Mesenteric fat pad (tissue), 1 donor: ENCODE results near the gene TMOD4. TPM values are rescaled to one million over a fixed set of nuclear protein-coding genes. Genes with fewer than 3 reads are reported as not detected.
"Not testable (repeated sequence)": the region's sequence is repeated elsewhere in the genome, so short reads cannot be mapped to it uniquely, and the experiment has no call there.

Experiments
- DNase-seq: peaks from one replicate; pipeline ENCODE4 v3.0.0-alpha.2; 2020; ENCODE audit warnings: low spot score
- long read RNA-seq: library from polyadenylated mRNA; unstranded; transcript quantifications from one replicate; pipeline ENCODE4 v2.0.0, GENCODE V29; 2020
- total RNA-seq: library from RNA; stranded (reverse); fragmentation: NEBNext Ultra II Directional; extraction: Animal tissue kit (Norgen Biotek cat#: 25700); gene quantifications from one replicate; pipeline ENCODE4 v1.2.1, GENCODE V29; 2021
- donor health status: DM: yes; HTN: yes; CAD: no.

TMOD4 gene
- not detected for total RNA-seq
- long read RNA-seq: 0 reads

DNA sequence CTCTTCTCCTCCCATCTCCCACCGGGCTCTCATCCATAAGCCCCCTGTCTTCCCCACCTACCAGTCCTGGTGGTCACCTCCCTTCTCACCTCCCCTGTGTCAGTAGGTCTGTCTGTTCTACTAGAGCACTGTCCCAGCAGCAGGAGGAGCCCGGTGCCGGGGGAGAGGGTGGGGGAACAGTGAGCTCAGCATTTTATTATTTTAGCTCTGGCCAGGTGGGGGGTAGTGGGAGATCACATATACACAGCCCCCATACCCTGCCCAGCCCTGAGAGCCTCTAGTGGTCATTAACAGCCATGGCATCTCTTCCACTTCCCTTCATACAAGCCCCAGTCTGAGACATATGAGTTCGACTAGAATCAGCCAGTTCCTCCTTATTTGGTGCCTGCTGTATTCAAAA, at the start of gene TMOD4:
TMOD4 (minus strand) TSS at position 119 of the 400 bp plus-strand sequence. CDS start 1,106 bp downstream, outside the sequence.
- peak; percentile 35 for DNase-seq

DNA sequence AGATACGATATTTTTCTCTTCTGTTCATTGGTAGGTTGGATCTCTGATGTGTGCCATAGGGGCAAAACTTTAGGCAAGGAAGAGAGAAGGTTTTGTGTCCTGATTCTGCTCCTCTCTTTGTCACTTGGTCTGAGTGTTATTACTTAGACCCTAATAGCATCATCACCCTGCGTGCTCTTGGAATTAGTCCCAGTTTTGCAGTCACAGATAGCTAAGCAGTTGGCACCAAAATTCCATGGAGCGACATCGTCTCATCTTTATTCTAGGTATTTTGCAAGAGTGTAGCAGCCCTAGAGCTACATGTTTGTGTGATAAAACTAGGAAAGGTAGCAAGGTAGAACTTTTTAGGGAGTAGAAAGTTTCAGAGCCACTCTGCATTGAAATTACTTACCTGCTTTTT, 46.3 kb upstream of the TMOD4 start:
- DNase-seq: no peak

DNA sequence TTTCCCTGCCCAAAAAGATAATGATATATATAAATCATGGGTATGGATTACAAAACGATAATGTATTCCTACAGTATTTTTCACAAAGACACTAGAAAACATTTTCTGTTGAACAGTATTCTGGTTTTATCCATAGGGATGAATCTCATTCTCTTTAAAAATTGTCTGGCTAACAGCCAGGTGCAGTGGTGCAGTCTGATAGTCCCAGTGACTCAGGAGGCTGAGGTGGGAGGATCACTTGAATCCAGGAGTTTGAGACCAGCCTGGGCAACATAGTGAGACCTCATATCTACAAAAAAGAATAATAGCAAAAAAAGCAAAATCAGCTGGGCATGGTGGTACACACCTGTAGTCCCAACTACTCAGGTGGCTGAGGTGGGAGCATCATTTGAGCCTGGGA, 45.8 kb upstream of the TMOD4 start:
- no peak for DNase-seq

DNA sequence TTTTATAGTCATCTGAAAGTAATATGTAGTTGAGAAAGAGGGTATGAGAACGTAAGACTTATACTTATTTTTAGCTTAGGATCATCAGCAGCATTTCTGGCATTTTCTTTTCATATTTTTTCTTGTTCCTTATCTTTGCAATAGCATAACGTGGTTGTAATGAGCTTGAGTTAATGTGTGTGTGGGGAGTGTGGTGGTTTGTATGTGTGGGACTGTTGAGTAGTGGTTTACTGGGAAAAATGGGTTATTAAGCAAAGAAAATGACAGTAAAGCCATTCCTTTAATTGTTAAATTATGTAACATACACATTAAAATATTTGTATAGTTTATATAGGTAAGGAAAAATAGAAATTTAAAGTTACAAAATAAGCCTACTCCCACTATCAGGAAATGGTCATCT, 37.8 kb upstream of the TMOD4 start:
- DNase-seq: no peak

DNA sequence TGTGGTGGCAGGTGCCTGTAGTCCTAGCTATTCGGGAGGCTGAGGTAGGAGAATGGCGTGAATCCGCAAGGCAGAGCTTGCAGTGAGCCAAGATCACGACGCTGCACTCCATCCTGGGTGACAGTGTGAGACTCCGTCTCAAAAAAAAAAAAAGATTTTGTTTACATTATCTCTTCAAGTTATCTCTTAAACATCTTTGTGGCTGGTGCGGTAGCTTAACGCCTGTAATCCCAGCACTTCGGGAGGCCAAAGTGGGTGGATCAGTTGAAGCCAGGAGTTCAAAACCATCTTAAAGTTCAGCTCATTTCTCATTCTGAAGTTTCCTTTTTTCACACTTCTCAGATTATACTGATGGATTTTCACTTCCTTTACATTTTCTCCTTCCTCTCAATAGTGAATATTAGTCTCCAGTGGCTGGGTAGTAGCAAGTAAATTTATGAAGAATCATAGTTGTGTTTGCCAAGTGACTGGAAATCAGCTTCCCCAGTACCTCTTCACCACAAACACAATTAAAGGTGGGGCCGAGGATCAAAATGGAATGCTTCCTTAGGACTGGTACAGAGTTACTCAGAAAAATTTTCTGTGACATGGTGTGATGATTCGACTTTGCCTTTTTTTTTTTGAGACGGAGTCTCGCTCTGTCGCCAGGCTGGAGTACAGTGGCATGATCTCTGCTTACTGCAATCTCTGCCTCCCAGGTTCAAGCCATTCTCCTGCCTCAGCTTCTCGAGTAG, 36.4 kb upstream of the TMOD4 start:
- no peak for DNase-seq

DNA sequence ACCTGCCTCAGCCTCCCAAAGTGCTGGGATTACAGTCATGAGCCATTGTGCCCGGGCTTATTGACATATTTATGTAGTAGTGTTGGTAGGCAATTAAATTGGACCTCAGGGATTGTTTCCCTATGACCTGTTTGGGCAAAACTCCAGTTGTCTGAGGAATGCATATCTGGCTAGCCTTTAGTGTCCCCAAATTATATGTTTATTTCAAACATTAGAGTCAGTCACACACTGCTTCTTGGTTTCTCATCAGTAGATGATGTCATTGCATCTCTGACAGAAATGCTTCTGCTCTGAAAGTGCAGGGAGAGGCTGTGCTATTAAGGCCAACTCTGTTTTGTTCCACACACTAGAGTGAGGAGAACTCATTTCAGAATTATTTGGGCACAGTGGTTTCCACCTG, 35.0 kb upstream of the TMOD4 start:
- no peak for DNase-seq

DNA sequence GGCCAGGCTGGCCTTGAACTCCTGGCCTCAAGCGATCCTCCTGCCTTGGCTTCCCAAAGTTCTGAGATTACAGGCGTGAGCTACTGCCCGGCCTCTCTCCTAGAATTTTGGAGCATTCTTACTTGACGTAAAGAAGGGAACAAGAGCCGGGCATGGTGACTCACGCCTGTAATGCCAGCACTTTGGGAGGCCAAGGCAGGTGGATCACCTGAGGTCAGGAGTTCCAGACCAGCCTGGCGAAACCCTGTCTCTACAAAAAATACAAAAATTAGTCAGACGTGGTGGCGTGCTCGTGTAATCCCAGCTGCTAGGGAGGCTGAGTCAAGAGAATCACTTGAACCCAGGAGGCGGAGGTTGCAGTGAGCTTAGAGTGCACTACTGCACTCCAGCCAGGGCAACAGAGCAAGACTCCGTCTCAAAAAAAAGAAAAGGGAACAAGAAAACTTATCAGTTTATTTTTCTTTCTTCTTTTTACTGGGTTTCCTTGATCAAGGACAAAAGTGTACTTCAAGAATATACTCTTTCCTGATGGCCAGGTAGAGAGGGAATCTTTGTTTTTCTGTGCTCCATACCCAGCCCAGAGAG, 29.7 kb upstream of the TMOD4 start:
- not testable (repeated sequence) for DNase-seq

DNA sequence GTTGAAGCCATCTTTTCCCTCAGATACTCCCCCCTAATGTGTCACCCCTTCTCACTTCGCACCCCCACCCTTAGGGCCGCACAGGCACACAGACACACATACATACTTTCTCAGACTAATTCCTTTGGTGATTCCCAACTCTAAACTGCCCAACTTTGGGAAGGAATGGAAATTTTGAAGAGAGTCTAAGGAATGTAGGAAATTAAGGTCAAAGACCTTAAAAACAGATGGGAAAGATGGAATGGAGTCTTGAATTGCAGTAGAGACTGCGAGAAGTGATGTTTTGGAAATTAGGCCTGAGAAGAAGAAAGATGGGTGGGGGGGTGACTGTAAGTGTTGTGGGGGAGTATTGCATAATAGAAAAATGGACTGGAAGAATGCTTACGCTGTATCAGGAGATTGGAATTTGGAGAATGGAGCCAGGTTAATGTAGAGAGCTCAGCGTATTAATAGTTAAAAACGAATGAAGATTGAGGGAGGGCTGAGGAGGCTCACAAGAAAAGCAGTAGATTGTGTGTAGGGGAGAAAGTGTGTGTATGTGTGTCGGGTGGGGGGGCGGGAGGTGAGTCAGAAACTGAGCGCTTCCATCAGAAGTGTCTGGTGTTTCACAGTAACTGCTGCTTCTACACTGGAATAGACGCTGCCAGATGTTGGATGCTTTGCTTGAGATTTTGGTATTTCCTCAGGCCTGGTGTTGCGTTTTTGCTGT, 24.2 kb upstream of the TMOD4 start:
- DNase-seq: peak; percentile 28

DNA sequence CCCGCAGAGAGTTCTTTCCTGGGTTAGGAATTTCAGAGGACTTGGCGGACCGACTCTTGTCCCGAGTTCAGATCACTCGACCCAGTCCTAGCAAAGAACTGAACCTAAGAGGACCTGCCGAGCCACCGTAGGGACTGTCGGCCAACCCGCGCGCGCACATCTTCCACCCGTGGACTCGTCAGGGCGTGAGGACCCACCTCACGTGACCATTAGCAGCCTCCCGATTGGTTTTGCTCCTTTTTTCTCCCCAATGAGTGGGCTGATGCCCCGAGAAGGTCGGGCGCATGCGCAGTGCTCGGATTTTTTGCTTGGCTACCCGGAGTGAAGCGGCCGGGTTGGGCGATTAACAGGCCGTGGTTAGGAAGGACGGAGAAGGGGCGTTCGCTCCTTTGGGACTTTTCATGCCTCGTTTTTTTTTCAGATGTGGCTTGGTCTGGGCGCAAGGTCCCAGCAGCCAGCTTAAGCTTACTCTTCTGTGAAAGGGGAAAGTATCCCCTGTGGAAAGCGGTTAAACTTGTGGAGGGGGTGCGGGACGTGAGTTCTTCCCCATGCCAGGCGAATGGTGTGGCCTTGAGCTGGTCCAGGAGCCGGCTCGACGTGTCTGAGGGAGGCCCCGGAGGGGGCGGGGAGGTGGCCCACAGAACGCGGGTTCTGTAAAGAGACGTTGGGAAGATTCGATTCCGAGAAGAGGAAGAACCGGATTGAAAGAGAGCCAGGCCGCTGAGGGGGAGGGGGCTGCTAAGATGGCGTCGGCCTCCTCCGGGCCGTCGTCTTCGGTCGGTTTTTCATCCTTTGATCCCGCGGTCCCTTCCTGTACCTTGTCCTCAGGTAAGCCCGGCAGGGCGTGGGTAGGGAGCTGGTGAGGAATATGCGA, 22.7 kb upstream of the TMOD4 start, which contains the start of gene PIP5K1A:
PIP5K1A (plus strand) TSS at position 299 of the 874 bp plus-strand sequence; CDS start at position 744, 445 bp downstream.
- peak; percentile 100 for DNase-seq

DNA sequence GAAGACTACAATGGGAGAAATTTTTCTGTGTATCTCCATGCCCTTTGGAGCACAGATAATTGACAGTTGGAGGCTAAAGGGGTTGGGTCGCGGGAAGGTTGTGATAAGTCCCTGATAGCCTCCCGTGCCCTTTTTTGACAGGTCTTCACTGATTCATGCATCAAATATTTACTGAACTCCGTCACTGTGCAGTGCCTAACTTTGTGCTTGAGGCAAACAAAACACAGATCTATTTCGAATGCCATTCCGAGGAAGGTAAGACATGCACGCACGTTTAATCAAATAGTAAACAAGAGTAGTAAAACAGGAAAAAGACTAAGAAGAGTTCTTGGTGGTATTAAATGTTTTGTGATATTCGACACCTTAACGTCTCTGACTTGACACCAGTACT, 22.1 kb upstream of the TMOD4 start:
- DNase-seq: no peak

DNA sequence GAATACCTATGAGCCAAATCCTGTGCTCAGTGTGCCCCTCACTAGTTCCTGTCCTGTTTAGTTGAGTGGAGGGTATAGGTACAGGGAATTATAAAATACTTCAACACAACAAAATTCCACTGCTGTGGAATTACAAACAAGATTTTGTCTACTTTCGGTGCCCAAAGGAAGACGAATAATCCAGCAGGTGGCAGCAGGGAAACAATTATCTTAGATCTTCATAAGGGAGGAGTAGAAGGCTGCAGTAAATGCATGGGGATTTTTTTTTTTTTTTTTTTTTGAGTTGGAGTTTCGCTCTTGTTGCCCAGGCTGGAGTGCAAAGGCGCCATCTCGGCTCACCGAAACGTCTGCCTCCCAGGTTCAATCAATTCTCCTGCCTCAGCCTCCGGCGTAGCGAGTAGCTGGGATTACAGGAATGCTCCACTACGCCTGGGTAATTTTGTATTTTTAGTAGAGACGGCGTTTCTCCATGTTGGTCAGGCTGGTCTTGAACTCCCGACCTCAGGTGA, 20.6 kb upstream of the TMOD4 start:
- DNase-seq: peak; percentile 14

DNA sequence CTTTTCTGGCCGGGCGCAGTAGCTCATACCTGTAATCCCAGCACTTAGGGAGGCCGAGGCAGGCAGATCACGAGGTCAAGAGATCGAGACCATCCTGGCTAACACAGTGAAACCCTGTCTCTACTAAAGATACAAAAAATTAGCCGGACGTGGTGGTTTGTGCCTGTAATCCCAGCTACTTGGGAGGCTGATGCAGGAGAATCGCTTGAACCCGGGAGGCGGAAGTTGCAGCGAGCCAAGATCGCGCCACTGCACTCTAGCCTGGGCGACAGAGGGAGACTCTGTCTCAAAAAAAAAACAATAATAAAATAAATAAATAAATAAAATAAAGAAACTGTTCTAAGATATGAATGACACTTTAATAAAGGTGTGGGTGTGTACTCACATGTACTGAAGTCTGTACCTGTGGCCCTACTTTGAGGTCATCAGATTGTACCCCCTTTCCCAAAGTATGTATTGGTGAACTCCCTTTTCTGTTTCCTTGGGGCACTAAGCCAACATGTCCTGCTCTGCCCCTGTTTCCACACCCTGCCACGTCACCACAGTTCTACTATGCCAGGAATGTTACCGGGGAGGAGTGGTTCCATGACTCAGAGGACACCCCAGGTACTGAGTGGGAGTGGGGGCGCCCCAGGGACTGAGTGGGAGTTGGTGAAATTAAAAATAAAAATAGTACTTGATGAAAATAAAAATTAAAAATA, 19.3 kb upstream of the TMOD4 start:
- peak; percentile 84 for DNase-seq

DNA sequence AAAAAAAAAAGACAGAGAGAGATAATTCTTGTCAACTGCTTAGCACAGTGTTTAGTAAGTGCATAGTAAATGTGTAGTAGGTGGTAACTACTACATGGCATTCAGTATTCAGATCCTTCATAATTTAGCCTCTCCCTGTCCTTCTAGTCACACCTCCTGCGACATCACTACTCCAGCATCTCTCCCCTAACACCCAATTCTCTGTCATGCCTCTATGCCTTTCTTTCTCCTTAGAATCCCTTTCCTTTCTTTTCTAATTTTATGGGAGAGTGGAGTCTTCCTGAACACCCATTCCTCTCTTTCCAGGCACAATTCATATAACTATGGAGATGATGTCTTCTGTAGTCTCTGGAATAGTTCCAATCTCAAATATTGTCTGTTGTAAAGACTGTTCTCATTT, 18.1 kb upstream of the TMOD4 start:
- DNase-seq: no peak

DNA sequence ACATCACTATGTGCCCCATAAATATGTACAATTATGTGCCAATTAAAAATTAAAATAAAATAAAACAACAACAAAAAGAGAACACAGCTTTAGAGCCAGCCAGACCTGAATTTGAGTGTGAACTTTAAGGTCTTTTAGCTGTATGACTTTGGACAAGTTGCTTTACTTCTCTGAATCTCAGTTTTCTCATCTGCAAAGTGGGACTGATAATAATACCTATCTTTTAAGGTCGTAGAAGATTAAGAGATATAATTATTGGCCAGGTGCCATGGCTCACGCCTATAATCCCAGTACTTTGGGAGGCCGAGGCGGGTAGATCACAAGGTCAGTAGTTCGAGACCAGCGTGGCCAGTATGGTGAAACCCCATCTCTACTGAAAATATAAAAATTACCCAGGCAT, 17.5 kb upstream of the TMOD4 start:
- DNase-seq: no peak

DNA sequence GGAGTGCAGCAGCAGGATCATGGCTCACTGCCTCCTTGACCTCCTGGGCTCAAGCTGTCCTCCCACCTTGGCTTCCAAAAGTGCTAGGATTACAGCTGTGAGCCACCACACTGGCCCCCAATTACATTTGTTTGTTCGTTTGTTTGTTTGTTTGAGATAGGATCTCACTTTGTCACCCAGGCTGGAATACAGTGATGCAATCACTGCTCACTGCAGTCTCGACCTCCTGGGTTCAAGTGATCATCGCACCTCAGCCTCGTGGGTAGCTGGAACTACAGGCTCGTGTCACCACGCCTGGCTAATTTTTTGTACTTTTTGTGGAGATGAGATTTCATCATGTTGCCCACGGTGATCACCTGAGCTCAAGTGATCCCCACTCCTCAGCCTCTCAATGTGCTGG, 16.3 kb upstream of the TMOD4 start:
- DNase-seq: peak; percentile 41

DNA sequence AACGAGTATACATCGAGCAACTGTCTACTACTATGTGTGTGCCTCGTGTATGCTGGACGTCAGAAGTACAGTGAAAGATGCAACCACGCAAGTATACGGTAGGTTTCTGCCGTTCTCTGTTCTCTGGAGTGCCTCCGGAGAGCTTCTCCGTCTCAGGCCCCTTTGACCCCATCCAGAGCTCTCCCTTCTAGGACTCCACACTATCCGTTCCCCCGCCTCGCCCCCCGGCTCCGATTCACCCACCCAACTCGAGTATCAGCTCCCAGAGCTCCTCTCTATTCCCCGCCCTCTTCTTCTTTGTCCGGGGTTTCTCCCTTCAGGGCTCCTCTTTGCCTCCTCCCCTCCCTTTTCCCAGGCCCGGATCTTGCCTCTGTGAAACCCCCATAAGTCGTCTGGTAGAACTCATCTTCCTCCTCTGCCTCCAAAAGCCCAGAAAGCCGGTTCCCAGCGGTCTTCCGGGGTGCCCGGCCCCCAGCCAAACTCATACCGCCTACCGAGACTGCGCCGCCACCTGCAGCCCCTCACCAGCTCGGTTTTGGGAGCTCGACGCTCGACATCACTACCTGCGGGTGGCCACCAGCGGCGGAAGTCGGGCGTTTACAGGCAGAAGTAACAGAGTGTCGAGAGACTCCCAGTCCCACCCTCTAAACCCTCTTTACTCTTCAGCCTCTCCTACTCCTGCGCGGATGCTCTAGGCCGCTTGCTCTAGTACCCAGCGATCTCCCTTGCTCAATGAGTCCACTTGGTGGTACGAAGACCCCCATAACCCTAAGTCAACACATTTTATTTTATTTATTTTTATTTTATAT, 14.1 kb upstream of the TMOD4 start, which contains the start of gene VPS72:
VPS72 (minus strand) TSS at position 561 of the 809 bp plus-strand sequence; CDS start at position 485, 76 bp downstream.
- DNase-seq: peak; percentile 93

DNA sequence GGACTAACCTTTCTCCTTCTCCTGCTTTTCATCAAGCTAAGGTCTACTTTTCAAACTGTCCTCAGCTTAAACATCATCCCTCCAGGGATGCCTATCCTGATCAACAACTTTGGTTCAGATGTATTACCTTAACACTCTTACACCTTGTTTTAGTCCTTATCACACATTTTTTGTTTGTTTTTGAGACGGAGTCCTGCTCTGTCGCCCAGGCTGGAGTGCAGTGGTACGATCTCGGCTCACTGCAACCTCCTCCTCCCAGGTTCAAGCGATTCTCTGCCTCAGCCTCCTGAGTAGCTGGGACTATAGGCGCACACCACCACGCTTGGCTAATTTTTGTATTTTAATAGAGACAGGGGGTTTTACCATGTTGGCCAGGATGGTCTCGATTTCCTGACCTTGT, 12.9 kb upstream of the TMOD4 start:
- peak; percentile 39 for DNase-seq

DNA sequence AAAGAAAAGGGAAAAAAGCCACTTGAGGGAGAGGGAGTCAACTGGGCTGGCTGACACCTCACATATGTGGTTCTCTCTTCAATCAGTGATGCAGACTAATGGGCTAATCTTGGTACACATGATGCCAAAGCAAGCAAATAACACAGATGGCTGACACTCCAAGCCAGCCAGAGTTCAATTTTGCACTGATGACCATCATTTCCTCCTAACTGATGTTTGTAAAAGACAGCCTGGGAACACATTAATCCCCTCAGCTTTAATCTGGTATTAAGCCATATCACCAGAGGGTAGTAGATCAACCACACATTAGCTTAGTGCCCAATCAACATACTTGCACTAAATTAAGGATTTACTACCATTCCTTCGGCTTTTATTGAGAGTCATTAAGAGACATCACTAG, 11.4 kb upstream of the TMOD4 start:
- no peak for DNase-seq

DNA sequence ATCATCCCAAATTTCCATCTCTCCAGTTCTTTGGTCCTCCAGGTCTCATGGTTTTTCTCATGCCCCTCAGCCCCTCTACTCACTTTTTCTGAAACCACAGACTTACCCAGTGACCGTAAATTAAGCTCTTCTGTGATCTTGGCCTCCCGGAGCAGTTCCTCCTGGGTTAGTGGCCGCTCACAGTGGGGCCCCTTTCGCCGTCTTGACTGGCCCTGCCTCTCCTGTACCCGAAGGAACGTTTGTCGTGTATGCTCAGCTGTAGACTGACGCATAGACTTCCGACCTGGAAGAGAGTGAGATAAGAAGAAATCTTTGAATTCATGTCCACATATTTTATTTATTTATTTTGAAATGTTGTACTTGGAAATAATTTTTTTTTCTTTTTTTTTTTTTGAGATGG, 8.4 kb upstream of the TMOD4 start:
- DNase-seq: peak; percentile 49
